Esophagus squamous epithelium (tissue), 5 donors: ENCODE measurements around the gene TP53TG3B. TPM values are rescaled to one million over a fixed set of nuclear protein-coding genes. Genes with fewer than 3 reads are reported as not detected.
"Not testable (repeated sequence)": the region's sequence is repeated elsewhere in the genome, so short reads cannot be mapped to it uniquely, and the experiment has no call there.

Experiments
- DNase-seq: peaks from one replicate; lab custom pipeline; 2025; lab: John Stamatoyannopoulos, UW
- H3K27ac ChIP-seq, 4 donors: fragments of 200-600 bp; sonication (generic); one replicate each; pipeline ENCODE4 v1.5.1; 2016 to 2019; ENCODE audit warnings: mild to moderate bottlenecking in 1 of 4
- H3K27me3 ChIP-seq, 4 donors: fragments of 200-600 bp; sonication (generic); 1 replicate in 3 of 4; 2 replicates in 1 of 4; pipeline versions ENCODE4 v1.5.1 to v1.6.0; 2017 to 2021; ENCODE audit warnings: antibody characterized with exemption in 1 of 4
- H3K36me3 ChIP-seq, 3 donors: fragments of 200-600 bp; sonication (generic); one replicate each; pipeline ENCODE4 v1.5.1; 2016 to 2019
- H3K4me1 ChIP-seq, 3 donors: fragments of 200-600 bp; sonication (generic); one replicate each; pipeline ENCODE4 v1.5.1; 2017 to 2019
- H3K4me3 ChIP-seq, 4 donors: fragments of 200-600 bp; sonication (generic); 1 replicate in 3 of 4; 2 replicates in 1 of 4; pipeline ENCODE4 v1.5.1; 2016 to 2019; ENCODE audit warnings: mild to moderate bottlenecking in 2 of 4, moderate library complexity in 1 of 4
- H3K9me3 ChIP-seq, 3 donors: fragments of 200-600 bp; sonication (generic); one replicate each; pipeline ENCODE4 v1.5.1; 2016 to 2019
- WGBS, 2 donors: methylation state at CpG; one replicate each; pipeline ENCODE4 v1.1.5; 2018; 5-methylcytosine and 5-hydroxymethylcytosine counted together
- intact Hi-C: fragments of 100-400 bp; cut with DNase I; formaldehyde crosslinking; loops from one replicate; pipeline ENCODE4 v1.15.0; 2022
- small RNA-seq, 4 donors: library from RNA; depleted of rRNA; stranded (forward); fragments of <200 nt; gene quantifications; one replicate each; pipeline ENCODE3, GENCODE V24; 2016
- total RNA-seq, 4 donors: library from RNA; depleted of rRNA; stranded (reverse); fragments of >200 nt; gene quantifications; one replicate each; pipeline ENCODE4 v1.1.0, GENCODE V29; 2016
- donor health status: DM: yes; HTN: yes; CAD: no.

The TP53TG3B gene, protein sequence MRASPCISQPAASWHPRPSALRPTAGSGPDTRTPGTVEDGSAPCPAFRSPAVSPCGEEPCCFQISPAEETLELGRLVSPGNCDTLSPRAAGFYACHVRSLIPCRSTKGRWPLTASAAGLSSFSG
- not detected for total RNA-seq

DNA sequence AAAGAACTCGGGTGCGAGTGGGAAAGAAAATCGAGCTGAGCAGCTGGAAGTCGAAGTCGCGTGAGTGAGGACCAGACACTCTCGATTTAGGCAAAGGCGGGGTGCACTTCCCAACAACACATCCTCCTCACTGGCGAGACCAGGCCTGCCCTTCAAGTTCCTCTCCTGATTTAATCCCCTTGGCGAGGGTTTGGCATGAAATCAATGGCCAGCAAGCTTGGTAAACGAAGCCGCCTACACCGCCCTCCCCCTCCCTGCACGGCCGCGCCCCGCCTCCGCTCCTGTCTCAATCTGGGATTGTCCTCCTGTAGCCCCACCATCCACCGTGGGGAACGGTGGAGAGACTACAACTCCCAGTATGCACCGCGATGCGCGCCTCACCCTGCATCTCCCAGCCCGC is at the start of gene TP53TG3B:
Gene TP53TG3B, plus strand, starts transcription at position 301 of the 400 bp plus-strand sequence. Its CDS starts 68 bp downstream, at position 369.
- H3K9me3 ChIP-seq, intact Hi-C loops, H3K4me3 ChIP-seq, H3K27ac ChIP-seq, H3K27me3 ChIP-seq, DNase-seq, H3K4me1 ChIP-seq, H3K36me3 ChIP-seq: not testable (repeated sequence)
- WGBS, 2 donors, result no CpG with 5 or more reads among the region's 25 CpGs

GRCh38 chr16:33336226-33337012 is 24.2 kb upstream of the TP53TG3B start:
- H3K4me3 ChIP-seq, DNase-seq, H3K4me1 ChIP-seq, intact Hi-C loops, H3K27ac ChIP-seq, H3K27me3 ChIP-seq, H3K36me3 ChIP-seq: not testable (repeated sequence)
- 41 to 75% methylated on average over 1 to 3 of the region's 4 CpGs for WGBS, 2 donors
- H3K9me3 ChIP-seq, result peaks cover 0 to 26% (median 23%) of the 10 kb centered on the region in 3 donors

DNA sequence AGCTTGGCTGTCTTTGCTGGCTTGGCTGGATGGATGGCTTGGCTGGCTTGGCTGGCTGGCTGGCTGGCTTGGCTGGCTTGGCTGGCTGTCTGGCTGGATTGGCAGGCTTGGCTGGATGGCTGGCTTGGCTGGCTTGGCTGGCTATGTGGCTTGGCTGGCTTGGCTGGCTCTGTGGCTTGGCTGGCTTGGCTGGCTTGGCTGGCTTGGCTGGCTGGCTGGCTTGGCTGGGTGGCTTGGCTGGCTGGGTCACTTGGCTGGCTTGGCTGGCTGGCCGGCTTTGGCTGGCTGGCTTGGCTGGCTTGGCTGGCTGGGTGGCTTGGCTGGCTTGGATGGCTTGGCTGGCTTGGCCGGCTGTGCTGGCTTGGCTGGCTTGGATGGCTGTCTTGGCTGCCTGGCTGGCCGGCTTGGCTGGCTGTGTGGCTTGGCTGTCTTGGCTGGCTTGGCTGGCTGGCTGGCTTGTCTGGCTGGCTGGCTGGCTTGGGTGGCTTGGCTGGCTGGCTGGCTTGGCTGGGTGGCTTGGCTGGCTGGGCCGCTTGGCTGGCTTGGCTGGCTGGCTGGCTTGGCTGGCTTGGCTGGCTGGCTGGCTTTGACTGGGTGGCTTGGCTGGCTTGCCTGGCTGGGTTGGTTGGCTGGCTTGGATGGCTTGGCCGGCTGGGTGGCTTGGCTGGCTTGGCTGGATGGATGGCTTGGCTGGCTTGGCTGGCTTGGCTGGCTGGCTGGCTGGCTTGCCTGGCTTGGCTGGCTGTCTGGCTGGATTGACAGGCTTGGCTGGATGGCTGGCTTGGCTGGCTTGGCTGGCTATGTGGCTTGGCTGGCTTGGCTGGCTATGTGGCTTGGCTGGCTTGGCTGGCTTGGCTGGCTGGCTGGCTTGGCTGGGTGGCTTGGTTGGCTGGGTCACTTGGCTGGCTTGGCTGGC is 22.8 kb upstream of the TP53TG3B start:
- peaks cover 0 to 26% (median 23%) of the 10 kb centered on the region in 3 donors for H3K9me3 ChIP-seq
- 57 to 68% methylated on average over 4 of the region's 5 CpGs for WGBS, 2 donors
- intact Hi-C loops, H3K27ac ChIP-seq, H3K4me3 ChIP-seq, H3K4me1 ChIP-seq, H3K27me3 ChIP-seq, DNase-seq, H3K36me3 ChIP-seq: not testable (repeated sequence)

GRCh38 chr16:33338543-33338951 is 22.1 kb upstream of the TP53TG3B start:
- H3K4me1 ChIP-seq, DNase-seq, H3K27ac ChIP-seq, intact Hi-C loops, H3K4me3 ChIP-seq, H3K27me3 ChIP-seq, H3K36me3 ChIP-seq: not testable (repeated sequence)
- WGBS, 2 donors, result 20 to 38% methylated on average over 2 of the region's 2 CpGs
- H3K9me3 ChIP-seq, result peaks cover 0 to 26% (median 23%) of the 10 kb centered on the region in 3 donors

DNA sequence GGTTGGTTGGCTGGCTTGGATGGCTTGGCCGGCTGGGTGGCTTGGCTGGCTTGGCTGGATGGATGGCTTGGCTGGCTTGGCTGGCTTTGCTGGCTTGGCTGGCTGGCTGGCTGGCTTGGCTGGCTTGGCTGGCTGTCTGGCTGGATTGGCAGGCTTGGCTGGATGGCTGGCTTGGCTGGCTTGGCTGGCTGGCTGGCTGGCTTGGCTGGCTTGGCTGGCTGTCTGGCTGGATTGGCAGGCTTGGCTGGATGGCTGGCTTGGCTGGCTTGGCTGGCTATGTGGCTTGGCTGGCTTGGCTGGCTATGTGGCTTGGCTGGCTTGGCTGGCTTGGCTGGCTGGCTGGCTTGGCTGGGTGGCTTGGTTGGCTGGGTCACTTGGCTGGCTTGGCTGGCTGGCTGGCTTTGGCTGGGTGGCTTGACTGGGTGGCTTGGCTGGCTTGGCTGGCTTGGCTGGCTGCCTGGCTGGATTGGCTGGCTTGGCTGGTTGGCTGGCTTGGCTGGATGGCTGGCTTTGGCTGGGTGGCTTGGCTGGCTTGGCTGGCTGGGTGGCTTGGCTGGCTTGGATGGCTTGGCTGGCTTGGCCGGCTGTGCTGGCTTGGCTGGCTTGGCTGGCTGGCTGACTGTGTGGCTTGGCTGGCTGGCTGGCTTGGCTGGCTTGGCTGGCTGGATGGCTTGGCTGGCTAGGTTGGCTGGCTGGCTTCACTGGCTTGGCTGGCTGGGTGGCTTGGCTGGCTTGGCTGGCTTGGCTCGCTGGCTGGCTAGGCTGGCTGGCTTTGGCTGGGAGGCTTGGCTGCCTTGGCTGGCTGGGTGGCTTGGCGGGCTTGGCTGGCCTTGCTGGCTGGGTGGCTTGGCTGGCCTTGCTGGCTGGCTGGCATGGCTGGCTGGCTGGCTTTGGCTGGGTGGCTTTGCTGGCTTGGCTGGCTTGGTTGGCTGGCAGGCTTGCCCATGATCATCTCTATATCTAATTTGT is 21.3 kb upstream of the TP53TG3B start:
- DNase-seq, intact Hi-C loops, H3K4me3 ChIP-seq, H3K36me3 ChIP-seq, H3K4me1 ChIP-seq, H3K27ac ChIP-seq, H3K27me3 ChIP-seq: not testable (repeated sequence)
- H3K9me3 ChIP-seq, result peaks cover 0 to 26% (median 23%) of the 10 kb centered on the region in 3 donors
- 61 to 67% methylated on average over 2 of the region's 4 CpGs for WGBS, 2 donors

Small RNA genes within 50 kb of the gene (small RNA-seq; reads per million reads assigned to genes)
- gene AC141257.3 (0 reads per million in 4 donors), gene AC141257.4 (0 reads per million in 4 donors)

Other genes with a start within 250 kb of the TP53TG3B start
- gene TP53TG3C, start 166.6 kb upstream of the TP53TG3B start, total RNA-seq, result not detected
- not detected for gene TP53TG3E, start 56.5 kb upstream of the TP53TG3B start, total RNA-seq
- not detected for gene TP53TG3F, start 98.8 kb downstream of the TP53TG3B start, total RNA-seq